HG03565 (cell line): ENCODE results near the gene PIGR.
"Not testable (repeated sequence)": the region's sequence is repeated elsewhere in the genome, so short reads cannot be mapped to it uniquely, and the experiment has no call there.

ENCODE experiments used
- ATAC-seq: cut with Tn5 transposase; IDR thresholded peaks from one replicate; pipeline ENCODE4 v1.9.1; 2021; ENCODE audit warnings: mild to moderate bottlenecking, moderate library complexity; ENCODE audit not compliant: unreplicated experiment

Gene PIGR

GRCh38 chr1:206937425-206937824, 8.8 kb downstream of the PIGR start:
- no peak for ATAC-seq

- ATAC-seq = no peak
Observed at GRCh38 chr1:206935491-206936067, 10.7 kb downstream of the PIGR start.

GRCh38 chr1:206933333-206933945, 12.8 kb downstream of the PIGR start:
- no peak for ATAC-seq

- no peak for ATAC-seq
Observed at GRCh38 chr1:206932177-206932576, 14.1 kb downstream of the PIGR start.

GRCh38 chr1:206931709-206932108, 14.6 kb downstream of the PIGR start:
- ATAC-seq = no peak

- peak; percentile 61 for ATAC-seq
Observed at GRCh38 chr1:206930210-206930798, 16.0 kb downstream of the PIGR start.

GRCh38 chr1:206929524-206929923, 16.7 kb downstream of the PIGR start:
- no peak for ATAC-seq

GRCh38 chr1:206926286-206926685, 20.0 kb downstream of the PIGR start:
- no peak for ATAC-seq

- ATAC-seq = peak; percentile 61
Observed at GRCh38 chr1:206925106-206925736, 21.0 kb downstream of the PIGR start.

GRCh38 chr1:206924592-206925105, 21.6 kb downstream of the PIGR start:
- ATAC-seq = no peak

GRCh38 chr1:206923961-206924557, 22.2 kb downstream of the PIGR start:
- ATAC-seq = not testable (repeated sequence)

- peak; percentile 34 for ATAC-seq
Observed at GRCh38 chr1:206923009-206923960, 23.0 kb downstream of the PIGR start.

- ATAC-seq = no peak
Observed at GRCh38 chr1:206922524-206922923, 23.7 kb downstream of the PIGR start.

- ATAC-seq = no peak
Observed at GRCh38 chr1:206921772-206922265, 24.4 kb downstream of the PIGR start, which contains the start of gene FCMR. Gene FCMR, minus strand, starts transcription at chr1:206921941. Its CDS starts 87 bp downstream, at chr1:206921854.

GRCh38 chr1:206918076-206918475, 28.2 kb downstream of the PIGR start:
- ATAC-seq = no peak

GRCh38 chr1:206916000-206916709, 30.1 kb downstream of the PIGR start:
- no peak for ATAC-seq

- no peak for ATAC-seq
Observed at GRCh38 chr1:206915030-206915735, 31.1 kb downstream of the PIGR start.

GRCh38 chr1:206913766-206914537, 32.3 kb downstream of the PIGR start:
- ATAC-seq = no peak
